ENCODE data around the gene SLC25A5.

- TF ChIP-seq POLR2AphosphoS5 (IDR thresholded peaks at IDR 0.05; ENCODE audit: borderline replicate concordance, low read depth, low read length) (no peak), EZH2 (IDR thresholded peaks at IDR 0.05) (no peak)
Measured at GRCh38 chrX:119518371-119518770, 50.1 kb downstream of the SLC25A5 start.

Measured in SK-N-MC (cell line).